NCI-H345 treated with DMSO at 0.1 percent for 48 hours (cell line): Measurements from ENCODE around the gene SRRM4.

ENCODE experiments used
- DNase-seq: peaks from one replicate; lab custom pipeline; 2025; ENCODE audit not compliant: unreplicated experiment; lab: John Stamatoyannopoulos, UW

Gene SRRM4, protein sequence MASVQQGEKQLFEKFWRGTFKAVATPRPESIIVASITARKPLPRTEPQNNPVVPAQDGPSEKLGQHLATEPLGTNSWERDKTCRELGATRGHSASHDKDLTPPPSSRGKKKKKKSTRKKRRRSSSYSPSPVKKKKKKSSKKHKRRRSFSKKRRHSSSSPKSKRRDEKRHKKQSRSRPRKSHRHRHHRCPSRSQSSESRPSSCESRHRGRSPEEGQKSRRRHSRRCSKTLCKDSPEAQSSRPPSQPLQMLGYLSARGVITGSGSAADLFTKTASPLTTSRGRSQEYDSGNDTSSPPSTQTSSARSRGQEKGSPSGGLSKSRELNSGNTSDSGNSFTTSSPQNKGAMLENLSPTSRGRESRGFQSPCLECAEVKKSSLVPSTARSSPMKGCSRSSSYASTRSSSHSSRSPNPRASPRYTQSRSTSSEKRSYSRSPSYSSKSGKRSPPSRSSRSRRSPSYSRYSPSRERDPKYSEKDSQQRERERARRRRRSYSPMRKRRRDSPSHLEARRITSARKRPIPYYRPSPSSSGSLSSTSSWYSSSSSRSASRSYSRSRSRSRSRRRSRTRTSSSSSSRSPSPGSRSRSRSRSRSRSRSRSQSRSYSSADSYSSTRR

DNA sequence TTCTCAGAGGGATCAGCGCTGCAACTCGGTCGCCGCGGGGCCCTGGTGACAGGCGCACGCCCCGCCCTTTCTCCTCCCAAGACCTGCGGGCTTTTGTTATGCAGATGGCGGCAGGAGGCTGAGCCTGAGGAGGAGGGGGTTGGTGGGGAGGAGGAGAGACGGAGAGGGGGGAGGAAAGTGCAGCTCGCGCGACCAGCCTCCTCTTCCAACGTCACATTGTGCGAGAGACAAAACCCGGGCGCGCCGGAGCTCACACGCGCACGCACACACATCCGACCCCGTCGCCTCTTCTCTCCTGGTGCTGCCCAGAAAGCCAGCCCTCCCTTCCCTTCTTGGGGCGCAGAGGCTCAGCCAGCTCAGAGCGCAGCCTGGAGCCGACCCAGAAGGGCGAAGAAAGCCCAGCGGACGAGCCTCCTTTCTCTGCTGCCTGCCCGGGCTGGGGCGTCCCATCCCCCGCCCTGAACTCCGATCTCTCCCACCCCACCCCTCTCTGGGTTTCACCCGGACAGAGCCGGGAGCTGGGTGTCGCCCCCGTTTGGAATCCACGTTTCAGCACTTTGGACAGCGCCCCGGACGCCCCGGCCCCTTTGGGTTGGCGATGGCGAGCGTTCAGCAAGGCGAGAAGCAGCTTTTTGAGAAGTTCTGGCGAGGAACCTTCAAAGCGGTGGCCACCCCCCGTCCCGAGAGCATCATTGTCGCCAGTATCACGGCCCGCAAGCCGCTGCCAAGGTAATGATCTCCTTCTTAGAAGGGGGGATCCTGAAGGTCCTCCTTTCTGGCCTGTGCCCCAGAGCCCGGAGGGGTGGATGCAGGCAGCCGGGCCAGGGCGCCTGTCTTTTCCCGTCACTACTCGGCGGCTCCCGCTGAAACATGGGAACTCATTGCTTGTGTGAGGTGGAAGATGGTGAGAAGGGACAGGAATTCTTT, at the start of gene SRRM4:
Gene SRRM4, plus strand, starts transcription at position 257 of the 927 bp plus-strand sequence. Its CDS starts 342 bp downstream, at position 599.
- peak; percentile 76 for DNase-seq

DNA sequence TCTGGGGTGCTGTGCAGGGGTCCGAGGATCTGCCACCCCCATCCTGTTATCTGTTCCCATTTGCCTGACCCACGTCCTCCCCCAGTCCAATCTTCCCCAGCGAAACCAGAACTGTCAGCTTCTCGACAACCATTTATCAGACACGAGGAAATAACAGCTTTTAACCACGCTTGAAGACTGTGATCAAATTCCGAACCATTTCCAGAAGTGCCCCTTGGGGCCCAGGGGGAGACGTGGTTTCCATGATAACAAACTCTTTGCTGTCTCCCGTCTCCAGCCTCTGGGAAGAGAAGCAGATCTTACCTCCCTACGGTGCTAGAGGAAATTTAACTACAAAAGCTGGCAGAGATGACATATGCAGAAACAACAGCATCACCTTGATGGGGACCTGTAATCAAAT, 35.1 kb upstream of the SRRM4 start:
- DNase-seq = no peak

DNA sequence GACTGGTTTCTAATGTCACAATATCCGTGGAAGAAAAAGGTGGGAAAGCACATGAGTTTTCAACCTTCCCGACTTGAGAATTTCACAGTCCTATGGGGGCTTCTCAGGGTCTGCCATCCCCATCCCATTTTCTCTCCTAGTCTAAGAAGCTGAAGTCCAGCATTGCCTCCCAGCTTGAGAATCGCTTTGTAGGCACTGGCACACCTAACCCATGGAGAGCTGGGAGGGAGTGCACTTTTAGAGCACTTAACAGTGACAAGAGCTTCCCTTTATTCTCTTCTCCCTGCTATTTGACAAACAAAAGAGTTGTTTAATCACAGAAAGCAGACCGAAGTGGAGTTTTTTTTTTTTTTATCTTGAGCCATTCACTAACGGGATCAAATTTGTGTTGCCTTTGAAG, 22.8 kb upstream of the SRRM4 start:
- DNase-seq = peak; percentile 83

DNA sequence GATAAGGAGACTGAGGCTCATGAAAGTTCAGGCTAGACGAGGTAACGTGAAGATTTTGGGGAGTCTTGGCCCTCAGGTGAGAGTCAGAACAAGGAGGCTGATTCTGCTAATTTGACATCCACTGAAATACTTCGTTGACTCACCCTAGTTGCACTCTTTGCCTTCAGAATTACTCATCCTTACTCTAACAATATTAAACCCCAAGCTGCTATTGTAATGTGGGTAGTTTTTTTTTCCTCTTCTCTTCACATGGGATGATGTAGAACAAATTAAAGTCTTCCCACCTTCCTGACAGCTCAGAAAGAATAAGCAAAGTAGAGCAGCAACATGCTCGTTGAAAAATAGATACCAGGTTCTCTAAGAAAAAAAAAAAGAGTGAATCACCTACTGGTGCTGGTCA, 22.0 kb upstream of the SRRM4 start:
- no peak for DNase-seq

DNA sequence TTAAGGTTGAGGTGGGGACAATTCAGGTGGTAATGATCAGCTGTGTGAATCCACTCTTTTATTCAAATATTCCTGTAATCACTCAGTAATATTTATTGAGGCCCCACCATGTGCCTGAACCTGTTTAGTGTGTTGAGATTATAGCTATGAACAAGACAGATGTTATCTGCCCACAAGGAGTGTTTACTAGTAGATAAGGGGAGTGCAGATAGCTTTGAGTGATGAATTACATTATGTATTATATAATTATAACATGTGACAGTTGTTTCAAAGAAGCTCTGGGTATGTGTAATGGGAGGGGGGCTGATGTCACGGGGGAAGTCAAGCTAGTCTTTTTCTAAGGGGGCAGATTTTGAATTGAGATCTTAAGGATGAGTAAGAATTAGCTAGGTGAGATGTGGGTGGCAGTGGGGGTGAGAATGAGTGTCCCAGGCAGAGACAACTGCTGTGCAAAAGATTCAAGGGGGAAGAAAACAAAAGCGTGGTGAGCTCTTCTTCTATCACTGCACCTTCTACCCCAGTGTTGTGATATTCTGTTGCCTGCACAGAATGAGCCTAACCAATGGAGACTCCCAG, 21.3 kb upstream of the SRRM4 start:
- DNase-seq = no peak

DNA sequence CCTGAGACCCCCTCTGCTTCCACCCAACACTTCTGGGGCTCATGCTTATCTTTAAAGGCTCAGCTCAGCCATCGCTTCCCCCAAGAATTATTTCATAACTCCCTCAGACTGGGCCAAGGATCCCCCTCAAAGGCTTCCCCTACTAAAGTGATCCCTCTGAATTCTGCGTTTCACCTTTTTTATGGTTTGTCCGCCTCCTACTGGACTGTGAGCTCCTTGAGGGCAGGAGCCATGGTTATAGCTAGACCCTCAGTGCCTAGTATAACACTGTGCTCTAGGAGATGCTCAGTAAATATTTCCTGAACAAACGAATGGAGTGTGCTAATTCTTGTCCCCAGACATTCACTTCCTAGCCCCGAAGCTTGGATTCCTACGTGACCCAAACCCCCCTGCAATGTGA, 20.5 kb upstream of the SRRM4 start:
- no peak for DNase-seq

DNA sequence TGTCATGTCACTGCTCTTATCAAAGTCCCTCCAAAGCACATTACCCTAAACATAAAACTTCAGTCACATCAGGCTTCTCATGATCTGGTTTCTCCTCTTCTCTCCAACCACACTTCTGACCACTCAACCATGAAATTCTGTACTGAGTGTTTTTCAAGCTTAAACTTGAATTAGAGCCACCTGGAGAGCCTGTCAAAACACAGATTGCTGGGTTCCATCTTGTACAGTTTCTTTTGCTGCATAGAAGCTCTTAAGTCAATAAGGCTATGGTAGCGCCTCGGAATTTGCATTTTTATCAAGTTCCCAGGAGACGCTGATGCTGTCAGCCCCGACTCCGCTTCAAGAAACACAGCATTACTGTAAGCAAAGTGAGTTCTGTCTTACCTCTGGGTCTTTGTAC, 16.4 kb upstream of the SRRM4 start:
- no peak for DNase-seq

DNA sequence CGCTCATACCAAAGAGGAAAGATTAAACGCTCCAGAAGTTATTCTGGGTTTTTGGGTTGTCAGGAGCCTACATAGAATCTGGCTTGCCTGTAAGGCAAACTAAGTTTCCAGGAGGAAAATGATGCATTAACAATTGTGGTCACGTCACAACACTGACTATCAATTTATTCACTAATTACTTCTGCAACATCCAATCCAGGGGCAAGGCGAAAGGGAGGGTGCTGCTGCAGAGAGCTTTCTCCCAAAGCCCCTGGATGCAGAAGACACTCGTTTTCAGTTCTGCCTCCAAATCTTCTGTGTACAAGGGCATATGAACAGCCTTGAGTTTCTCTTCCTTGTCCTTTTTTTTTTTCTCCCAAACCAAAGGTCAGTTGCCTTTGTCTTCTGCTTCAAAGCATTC, 10.5 kb upstream of the SRRM4 start:
- DNase-seq = no peak

DNA sequence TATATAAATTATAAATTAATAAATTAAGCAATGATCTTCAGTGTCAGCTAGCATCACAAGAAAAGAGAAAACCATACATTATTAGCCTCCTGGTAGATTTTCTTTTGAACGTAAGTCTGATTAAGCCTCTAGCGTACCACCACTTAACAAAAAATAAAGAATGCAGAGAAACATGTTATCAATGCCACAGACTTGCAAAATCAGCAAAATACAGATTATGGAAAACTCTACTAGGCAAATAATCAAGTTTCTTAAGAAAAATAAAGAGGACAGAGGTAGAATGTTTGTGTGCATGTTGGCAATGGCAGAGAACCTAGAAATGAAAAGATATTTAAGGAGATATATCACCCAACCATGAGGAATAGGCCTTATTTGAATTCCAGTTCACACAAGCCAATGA, 8.4 kb upstream of the SRRM4 start:
- no peak for DNase-seq

DNA sequence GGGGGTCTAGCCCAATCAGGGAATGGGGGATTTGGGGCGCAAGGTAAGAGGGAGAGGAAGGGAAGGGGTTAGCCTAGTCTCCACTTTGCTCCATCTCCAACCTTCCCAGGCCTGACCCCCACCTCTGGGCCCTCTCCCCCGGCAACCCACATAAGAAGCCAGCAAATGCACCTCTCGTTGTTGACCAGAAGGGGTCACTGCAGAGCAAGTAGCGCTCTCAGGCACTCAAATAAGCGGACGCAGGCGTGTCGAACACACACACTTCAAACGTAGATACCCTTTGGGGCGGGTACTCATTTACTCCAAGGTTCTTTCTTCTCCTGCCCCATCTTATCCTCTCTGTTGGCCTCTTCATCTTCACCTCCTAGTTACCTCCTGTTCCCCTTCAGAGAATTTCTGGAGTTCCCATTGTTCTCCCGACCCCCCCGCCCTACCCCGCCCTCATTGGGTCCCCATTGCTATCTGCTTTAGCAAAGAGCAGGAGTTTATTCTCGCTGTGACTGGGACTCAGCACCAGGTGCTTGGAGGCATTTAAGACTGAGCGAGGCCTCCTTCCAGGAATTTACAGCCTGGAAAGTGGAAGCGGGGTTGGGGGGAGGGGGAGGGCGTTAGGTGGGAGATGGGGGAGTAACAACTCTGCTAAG, 1.5 kb upstream of the SRRM4 start:
- DNase-seq = peak; percentile 82

DNA sequence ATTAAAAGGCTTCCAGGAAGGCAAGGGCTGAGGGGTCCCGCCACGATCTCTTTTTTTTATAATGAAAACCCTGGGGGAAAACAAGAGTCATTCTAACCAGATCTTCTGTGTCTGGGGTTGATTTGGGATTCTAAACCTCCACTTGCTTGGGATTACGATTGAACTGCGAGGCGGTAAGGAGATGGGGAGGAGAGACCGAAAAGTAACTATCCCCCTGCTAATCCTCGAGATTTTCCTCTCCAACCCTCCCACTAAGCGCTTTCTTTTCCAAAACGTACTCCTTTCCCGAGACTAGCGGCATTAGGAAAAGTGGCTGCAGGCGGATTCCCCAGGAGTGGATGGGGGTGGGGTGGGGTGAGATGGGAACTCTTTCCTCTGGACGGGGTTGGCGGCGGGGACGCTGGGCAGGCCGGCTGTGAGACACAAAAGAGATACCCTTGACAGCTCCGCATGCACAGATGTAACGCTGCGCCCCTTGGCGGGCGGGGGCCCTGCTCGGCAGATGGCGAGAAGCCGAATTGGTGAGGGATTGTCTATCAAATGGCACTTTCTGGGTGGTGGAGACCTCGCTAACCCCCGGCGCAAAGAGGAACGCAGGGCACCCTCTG, 830 bp upstream of the SRRM4 start:
- peak; percentile 49 for DNase-seq

DNA sequence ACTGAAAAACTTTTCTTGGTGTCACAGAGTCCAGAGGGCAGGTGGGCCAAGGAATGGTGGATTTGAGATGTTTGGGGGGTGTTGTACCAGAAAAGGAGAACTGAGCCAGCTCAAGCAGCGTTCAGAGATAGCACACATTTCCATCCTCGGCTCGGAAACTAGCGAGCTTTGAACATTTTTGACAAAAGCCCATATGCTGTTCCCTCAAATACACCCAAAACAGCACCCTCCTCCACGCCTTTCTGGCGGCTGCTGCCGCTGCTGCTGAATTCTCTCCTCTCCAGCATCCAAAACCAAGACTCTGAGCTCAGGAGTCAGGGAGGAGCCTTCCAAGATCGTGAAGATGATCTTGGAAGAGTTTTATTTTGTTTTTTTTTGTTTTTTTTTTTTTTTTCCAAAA, 961 bp downstream of the SRRM4 start:
- DNase-seq = no peak

DNA sequence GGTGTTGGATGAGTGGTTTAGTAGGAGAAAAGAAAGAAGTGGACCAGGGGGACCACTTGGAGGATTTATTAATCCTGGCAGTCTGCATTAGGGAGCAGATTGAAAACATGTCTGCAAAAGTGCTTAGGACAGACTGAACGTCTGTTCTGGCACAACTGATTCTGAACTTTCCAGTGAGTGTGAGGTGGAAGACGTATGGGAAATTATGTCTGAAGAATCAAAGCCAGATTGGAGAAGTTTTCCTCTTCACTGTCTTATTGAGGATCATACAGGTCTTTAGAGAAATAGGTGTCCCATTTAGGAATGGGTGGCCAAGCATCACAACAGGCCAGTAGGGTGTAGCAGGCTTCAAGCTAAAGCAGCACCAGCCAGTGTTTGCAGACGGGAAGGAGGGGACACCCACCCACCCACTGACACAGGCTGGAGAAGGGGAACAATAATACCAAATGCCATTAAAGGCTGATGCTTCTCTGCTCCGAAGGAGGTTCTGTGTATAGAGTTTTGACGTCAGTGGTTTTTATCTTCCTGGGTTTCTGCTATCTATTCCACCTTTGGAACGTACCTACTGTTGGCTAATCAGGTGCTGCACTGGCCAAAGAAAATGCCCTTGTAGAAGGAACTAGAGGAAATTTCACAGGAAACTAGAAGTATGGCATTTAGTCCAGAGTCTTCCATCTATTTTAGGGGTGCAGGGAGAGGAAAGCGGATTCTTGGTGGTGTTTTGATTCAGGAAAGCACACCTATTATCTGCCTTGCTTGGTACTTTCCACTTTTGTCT, 1.8 kb downstream of the SRRM4 start:
- DNase-seq = no peak

DNA sequence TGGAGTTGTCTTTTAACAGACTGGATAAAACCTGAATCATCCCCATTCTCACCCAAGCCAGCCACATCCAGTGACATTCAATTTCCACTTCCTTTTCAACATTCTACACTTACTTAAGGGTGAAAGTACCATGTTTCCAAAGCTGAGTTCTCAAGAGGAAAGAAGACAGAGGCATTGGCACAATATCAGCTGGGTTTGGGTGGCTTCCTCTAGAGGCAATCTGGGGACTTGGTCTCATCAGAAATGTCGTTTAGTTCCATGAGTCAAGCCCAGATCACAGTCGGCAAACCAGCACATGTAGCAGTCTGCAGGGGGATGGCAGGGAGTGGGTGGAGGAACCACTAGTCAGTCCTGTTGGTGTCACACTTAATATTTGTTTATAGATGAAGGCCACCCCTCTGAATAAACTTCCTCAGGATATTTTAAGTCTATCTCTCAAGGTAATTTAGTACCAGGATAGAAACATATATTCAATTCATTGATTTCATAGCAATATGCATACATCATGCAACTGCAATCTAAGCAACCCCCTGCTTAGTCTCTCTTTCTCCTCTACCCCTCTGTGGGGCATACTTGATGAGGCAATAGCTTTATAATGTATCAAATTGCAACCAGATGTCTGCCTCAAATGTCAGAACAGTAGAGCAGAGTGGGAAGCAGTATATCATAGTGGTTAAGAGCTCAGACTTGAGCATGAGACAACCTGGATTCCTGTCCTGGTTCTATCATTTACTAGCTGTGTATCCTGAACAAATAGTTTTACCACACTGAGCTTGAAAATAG, 3.0 kb downstream of the SRRM4 start:
- no peak for DNase-seq

DNA sequence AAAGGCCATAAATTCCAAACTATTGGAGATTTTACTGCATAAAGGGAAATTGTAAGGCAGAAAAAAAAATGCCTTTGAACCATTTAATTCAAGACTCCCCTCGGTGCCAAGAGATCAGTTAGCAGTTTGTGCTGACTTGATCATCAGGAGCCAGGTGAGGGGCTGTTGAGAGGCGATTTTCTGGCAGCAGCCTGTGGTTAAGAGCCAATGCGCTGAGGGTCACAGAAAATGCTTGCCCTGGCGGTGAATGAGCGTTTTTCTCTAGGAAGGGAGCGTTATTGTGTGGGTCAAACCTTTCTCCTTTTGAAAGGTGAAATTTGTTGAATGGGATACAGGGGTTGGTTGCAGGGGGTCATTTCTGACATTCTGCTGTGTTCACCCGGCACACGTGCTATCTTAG, 4.7 kb downstream of the SRRM4 start:
- no peak for DNase-seq

DNA sequence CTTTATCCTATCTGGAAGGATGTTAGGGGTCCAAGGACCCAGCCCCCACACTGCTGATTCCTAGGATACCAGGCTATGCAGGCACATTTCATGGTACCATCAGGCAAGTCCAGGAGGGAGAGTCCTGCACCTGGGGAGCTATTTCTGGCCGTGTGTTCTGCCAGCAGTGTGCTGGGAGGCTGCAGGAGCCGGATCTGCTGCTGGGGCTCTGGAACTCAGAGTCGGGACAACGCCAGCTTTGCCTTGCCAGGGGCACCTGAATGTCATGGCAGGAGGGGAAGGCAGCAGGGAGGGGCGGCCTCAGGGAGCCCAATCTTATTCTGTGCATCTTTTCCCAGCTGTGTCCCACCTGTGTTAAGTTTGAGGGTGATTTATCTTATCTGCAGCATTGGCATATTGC, 17.8 kb downstream of the SRRM4 start:
- DNase-seq = no peak

DNA sequence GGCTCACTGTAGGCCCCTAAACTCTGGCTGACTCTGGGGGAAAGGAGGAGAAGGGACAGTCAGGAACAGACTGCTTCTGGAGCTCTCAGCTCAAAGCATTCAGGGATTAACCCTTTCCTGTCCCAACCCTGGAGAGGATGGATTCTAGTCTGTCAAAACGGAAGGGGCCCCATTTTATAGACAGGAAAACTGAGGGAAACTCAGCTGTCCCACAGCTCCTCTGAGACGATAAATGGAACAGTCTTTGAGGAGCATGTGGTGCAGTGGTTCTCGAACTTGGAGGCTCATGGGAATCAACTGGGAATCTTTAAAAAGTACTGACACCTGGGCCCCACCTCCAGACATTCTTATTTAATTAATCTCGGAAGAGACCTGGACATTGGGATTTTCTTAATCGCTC, 23.7 kb downstream of the SRRM4 start:
- no peak for DNase-seq

DNA sequence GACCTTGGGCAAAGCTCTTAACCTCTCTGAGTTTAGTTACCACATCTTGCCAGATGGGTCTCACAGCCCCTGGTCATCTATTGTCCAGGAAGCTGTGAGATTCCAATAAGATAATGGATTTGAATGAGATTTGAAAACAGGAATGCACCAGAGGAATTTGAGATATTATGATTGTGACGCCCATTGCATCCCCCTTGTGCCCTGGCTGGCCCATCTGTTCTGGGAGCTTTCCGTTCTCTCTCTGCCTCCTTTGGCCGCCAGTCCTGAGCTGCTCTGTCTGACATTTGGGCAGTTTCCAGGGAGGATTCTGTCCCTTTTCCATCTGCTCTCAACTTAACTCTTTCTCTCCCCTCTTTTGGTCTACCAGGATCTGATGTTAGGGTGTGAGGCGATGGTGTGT, 24.6 kb downstream of the SRRM4 start:
- DNase-seq = no peak

DNA sequence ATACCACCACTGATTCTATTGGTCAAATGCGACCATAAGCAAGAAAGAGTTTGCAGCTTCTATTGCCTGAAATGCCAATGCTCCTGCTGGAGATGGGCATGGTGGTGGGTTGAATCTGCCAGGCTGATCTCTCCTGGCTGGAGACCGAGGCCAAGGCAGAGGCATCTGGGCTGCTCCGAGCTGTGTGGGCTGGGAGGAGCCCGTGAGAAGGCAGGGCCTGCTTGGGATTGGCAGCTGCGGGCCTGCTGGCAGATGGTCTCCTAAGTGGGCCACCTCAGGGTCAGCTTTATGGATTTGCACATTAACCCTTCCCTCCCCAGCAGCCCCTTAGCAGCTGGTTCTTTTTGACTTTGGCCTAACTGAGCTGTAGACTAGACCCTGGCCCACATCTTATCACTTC, 25.4 kb downstream of the SRRM4 start:
- no peak for DNase-seq
